IMR-90 (cell line): ENCODE results near the gene MAP2.

Experiments used
- CTCF ChIP-seq: conservative IDR thresholded peaks from 2 replicates; pipeline ENCODE4 v1.5.1; 2012; ENCODE audit warnings: mild to moderate bottlenecking, low read depth, low read length, improper control_type of control experiment
- FOS ChIP-seq: fragments of 150-350 bp; IDR thresholded peaks from 2 replicates; pipeline ENCODE4 v1.6.1; 2016; ENCODE audit warnings: low read depth, low read length
- POLR2A ChIP-seq: IDR thresholded peaks from 2 replicates; pipeline ENCODE4 v1.6.1; 2012; ENCODE audit warnings: mild to moderate bottlenecking, low read depth, low read length
- RFX5 ChIP-seq: IDR thresholded peaks from 2 replicates; pipeline ENCODE4 v1.8.0; 2012; ENCODE audit warnings: low read depth, mild to moderate bottlenecking, low read length, moderate library complexity
- USF2 ChIP-seq: fragments of 150-350 bp; IDR thresholded peaks from 2 replicates; pipeline ENCODE4 v1.6.1; 2017; ENCODE audit warnings: mild to moderate bottlenecking, antibody characterized with exemption, low read length, low read depth

DNA sequence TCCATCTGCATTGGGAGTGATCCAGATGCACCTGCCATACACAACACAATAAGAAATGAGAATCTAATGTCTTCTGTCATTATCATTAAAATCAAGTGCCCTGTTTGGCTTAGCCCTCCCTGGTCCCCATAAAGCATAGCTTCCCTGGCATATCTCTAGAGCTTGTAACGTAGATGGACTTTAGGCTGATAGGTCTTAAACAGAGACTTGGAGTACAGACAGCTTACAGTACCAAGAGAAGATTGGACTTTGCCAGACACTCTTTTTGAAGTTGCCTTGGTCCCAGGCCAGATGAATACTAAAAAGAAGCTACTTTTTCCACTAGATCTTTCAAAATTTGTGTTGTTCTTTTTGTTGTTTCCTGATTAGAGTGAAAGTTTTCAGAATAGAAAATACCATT lies 261.5 kb downstream of the MAP2 start:
- TF ChIP-seq CTCF = no peak
- no peak for TF ChIP-seq POLR2A
- TF ChIP-seq FOS = no peak
- no peak for TF ChIP-seq RFX5
- TF ChIP-seq USF2 = no peak
